Natural killer cell (primary cell): Measurements from ENCODE around the gene SHROOM3. TPM values are rescaled to one million over a fixed set of nuclear protein-coding genes. Genes with fewer than 3 reads are reported as not detected.

ENCODE experiments used
- ATAC-seq, 3 donors: fragments of 150-1000 bp in 2 of 3; fragments of 200-7000 bp in 1 of 3; cut with Tn5 transposase; 1 replicate in 1 of 3; 2 replicates in 2 of 3; pipeline ENCODE4 v1.10.0; 2021; ENCODE audit warnings: mild to moderate bottlenecking in 2 of 3, moderate library complexity in 2 of 3
- DNase-seq, 2 donors: peaks; one replicate each; pipeline versions ENCODE4 v3.0.0 to v3.0.0-alpha.2; 2013 to 2021; ENCODE audit warnings: mixed read lengths in 1 of 2
- H3K27ac ChIP-seq: one replicate; pipeline ENCODE4 v1.5.1; 2013; ENCODE audit warnings: mild to moderate bottlenecking, low read length
- H3K27me3 ChIP-seq: one replicate; pipeline ENCODE4 v1.6.1; 2013; ENCODE audit warnings: low read length; ENCODE audit not compliant: control insufficient read depth, insufficient read depth
- H3K36me3 ChIP-seq: one replicate; pipeline ENCODE4 v1.6.1; 2013; ENCODE audit warnings: low read length; ENCODE audit not compliant: control insufficient read depth, insufficient read depth
- H3K4me1 ChIP-seq: one replicate; pipeline ENCODE4 v1.6.1; 2013; ENCODE audit warnings: low read length; ENCODE audit not compliant: control insufficient read depth, insufficient read depth
- H3K4me3 ChIP-seq: one replicate; pipeline ENCODE4 v1.5.1; 2013; ENCODE audit warnings: low read length
- H3K9me3 ChIP-seq: one replicate; pipeline ENCODE4 v1.6.1; 2013; ENCODE audit warnings: low read length; ENCODE audit not compliant: control insufficient read depth, insufficient read depth
- H3K27ac Mint-ChIP-seq, 2 donors: one replicate each; pipeline ENCODE4 v1.8.0; 2022; ENCODE audit warnings: mild to moderate bottlenecking in 2 of 2, mixed read lengths in 2 of 2, moderate library complexity in 1 of 2
- H3K27me3 Mint-ChIP-seq, 2 donors: one replicate each; pipeline ENCODE4 v1.8.0; 2022; ENCODE audit warnings: low read depth in 2 of 2, mixed read lengths in 2 of 2
- H3K36me3 Mint-ChIP-seq: one replicate; pipeline ENCODE4 v1.8.0; 2022; ENCODE audit warnings: mixed read lengths
- H3K4me1 Mint-ChIP-seq, 2 donors: one replicate each; pipeline ENCODE4 v1.8.0; 2022; ENCODE audit warnings: mixed read lengths in 2 of 2
- H3K4me3 Mint-ChIP-seq: one replicate; pipeline ENCODE4 v1.8.0; 2022; ENCODE audit warnings: mild to moderate bottlenecking, moderate library complexity, mixed read lengths
- H3K9me3 Mint-ChIP-seq, 2 donors: one replicate each; pipeline ENCODE4 v1.8.0; 2022; ENCODE audit warnings: mixed read lengths in 2 of 2
- CTCF ChIP-seq: fragments of 200-600 bp; IDR thresholded peaks from one replicate; pipeline ENCODE4 v1.8.0; 2022; ENCODE audit warnings: antibody characterized with exemption
- WGBS: methylation state at CpG from one replicate; pipeline ENCODE4 v1.1.7; 2013; ENCODE audit warnings: missing lambda C conversion rate; ENCODE audit not compliant: insufficient coverage; 5-methylcytosine and 5-hydroxymethylcytosine counted together
- intact Hi-C: fragments of 100-400 bp; cut with micrococcal nuclease; formaldehyde crosslinking; loops from one replicate; pipeline ENCODE4 v1.14.2; 2022
- total RNA-seq, 4 donors: library from RNA; stranded (reverse); fragments of 120-200 nt in 1 of 4; gene quantifications; one replicate each; pipeline versions ENCODE4 v1.2.3 to v1.2.4, GENCODE V29; 2013 to 2022

Gene SHROOM3
- total RNA-seq, 3 donors from 2014 or later (not counting 1 experiment from before 2014, with no cell fraction given), result 0.63 TPM; not detected in 2

DNA sequence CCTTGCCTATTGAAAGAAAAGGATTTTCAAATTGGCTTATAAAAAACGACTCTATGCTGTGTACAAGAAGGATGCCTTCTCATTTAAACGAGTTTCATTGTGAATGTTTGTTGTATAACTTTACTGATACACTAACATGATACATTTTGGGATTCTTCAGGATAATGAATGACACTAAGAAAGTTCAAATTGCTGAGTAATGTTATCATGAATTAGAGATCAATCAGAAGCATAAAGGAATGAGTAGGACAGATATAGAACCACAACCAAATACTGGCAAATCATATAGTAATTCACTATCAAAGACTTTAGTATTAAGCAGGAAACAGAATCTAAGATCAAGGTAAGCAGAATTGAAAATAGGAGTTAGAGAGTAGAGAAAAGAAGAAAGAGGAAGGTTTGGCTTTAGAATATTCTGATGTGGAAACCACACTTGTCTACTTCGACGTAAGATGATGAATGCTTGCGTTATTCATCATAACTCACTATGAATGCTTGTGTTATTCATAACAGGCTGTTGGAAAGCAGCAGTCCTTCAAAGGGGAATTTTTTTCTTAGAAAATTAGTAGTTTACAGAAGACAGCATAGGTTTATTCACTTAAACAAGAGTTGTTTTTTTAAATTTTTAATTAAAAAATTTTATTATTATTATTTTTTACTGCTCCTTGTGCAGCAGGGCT lies 27.4 kb upstream of the SHROOM3 start:
- peaks cover 27 to 29% of the 10 kb centered on the region in 2 donors for H3K27me3 Mint-ChIP-seq
- Histone ChIP-seq H3K4me3 (no peak overlapping the region), H3K27ac (no peak overlapping the region), H3K4me1 (no peaks in the 10 kb centered on the region), H3K9me3 (no peaks in the 10 kb centered on the region), H3K27me3 (no peaks in the 10 kb centered on the region), H3K36me3 (no peaks in the 10 kb centered on the region)
- intact Hi-C loops, result no loop called here
- no peaks in the 10 kb centered on the region for H3K36me3 Mint-ChIP-seq
- WGBS, result 34% methylated on average over 2 of the region's 5 CpGs
- no peak for TF ChIP-seq CTCF
- H3K9me3 Mint-ChIP-seq, result no peaks in the 10 kb centered on the region
- no peak overlapping the region for H3K27ac Mint-ChIP-seq
- no peak overlapping the region for H3K4me3 Mint-ChIP-seq
- DNase-seq (no peak), ATAC-seq (no peak)
- H3K4me1 Mint-ChIP-seq, result no peaks in the 10 kb centered on the region

GRCh38 chr4:76410636-76411035 lies 24.4 kb upstream of the SHROOM3 start:
- ATAC-seq, result no peak
- Histone ChIP-seq H3K9me3 (no peaks in the 10 kb centered on the region), H3K27ac (no peak overlapping the region), H3K4me3 (no peak overlapping the region), H3K4me1 (no peaks in the 10 kb centered on the region), H3K27me3 (no peaks in the 10 kb centered on the region), H3K36me3 (no peaks in the 10 kb centered on the region)
- Mint-ChIP-seq H3K27me3 (peaks cover 5 to 7% of the 10 kb centered on the region in 2 donors), H3K36me3 (no peaks in the 10 kb centered on the region), H3K9me3 (no peaks in the 10 kb centered on the region), H3K27ac (no peak overlapping the region), H3K4me3 (no peak overlapping the region), H3K4me1 (no peaks in the 10 kb centered on the region)
- 87% methylated on average over 2 of the region's 3 CpGs for WGBS
- intact Hi-C loops, result no loop called here
- DNase-seq, result no peak
- TF ChIP-seq CTCF, result no peak

DNA sequence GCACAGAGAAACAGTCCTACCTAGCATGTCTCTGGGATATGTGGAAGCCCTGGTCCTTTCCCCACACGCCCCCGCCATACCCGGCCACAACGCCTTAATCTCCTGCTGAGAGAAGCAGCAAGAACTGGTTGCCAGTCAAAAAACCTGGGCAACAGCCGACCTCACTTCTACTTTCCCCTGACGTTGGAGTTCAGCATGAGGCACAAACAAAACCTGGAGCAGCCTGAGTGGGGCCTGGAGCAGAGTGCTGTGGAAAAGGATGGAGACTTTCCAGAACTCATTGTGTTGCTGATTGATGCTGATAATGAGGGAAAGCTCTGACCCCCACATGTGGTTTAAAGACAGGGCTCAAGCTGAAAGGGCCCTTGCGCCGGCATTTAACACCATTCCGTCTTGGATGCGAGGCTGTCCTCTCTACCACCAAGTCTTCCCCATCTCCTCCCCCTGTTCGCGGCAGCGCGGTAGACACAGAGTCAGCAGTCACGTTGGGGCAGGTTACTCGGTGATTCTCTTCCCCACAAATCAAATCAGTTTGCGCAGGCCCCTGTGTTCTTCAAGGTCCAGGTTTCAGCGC lies 14.8 kb upstream of the SHROOM3 start:
- no peak for DNase-seq
- no peak for ATAC-seq
- Mint-ChIP-seq H3K9me3 (no peaks in the 10 kb centered on the region), H3K27ac (no peak overlapping the region), H3K36me3 (no peaks in the 10 kb centered on the region), H3K27me3 (peaks cover 6 to 15% of the 10 kb centered on the region in 2 donors), H3K4me3 (peak overlapping the region; percentile 81), H3K4me1 (peaks cover 5 to 11% of the 10 kb centered on the region in 2 donors)
- no peaks in the 10 kb centered on the region for H3K9me3 ChIP-seq
- TF ChIP-seq CTCF, result no peak
- no peaks in the 10 kb centered on the region for H3K36me3 ChIP-seq
- no peak overlapping the region for H3K27ac ChIP-seq
- H3K4me1 ChIP-seq, result peaks cover 3% of the 10 kb centered on the region
- WGBS, result 81% methylated on average over 18 of the region's 18 CpGs
- no peak overlapping the region for H3K4me3 ChIP-seq
- intact Hi-C loops, result no loop called here
- H3K27me3 ChIP-seq, result no peaks in the 10 kb centered on the region
